Activated CD4-positive, alpha-beta T cell treated with anti-CD3 and anti-CD28 coated beads for 24 hours (primary cell): ENCODE measurements around the gene BRDT.
A peak's percentile ranks its signal among the peaks of the same experiment; 100 is the strongest.
"Not testable (repeated sequence)": the region's sequence is repeated elsewhere in the genome, so short reads cannot be mapped to it uniquely, and the experiment has no call there.

ENCODE experiments used
- DNase-seq, 2 donors: peaks; one replicate each; pipeline ENCODE4 v3.0.0-alpha.2; 2020; ENCODE audit warnings: low read depth in 2 of 2

The BRDT gene

DNA sequence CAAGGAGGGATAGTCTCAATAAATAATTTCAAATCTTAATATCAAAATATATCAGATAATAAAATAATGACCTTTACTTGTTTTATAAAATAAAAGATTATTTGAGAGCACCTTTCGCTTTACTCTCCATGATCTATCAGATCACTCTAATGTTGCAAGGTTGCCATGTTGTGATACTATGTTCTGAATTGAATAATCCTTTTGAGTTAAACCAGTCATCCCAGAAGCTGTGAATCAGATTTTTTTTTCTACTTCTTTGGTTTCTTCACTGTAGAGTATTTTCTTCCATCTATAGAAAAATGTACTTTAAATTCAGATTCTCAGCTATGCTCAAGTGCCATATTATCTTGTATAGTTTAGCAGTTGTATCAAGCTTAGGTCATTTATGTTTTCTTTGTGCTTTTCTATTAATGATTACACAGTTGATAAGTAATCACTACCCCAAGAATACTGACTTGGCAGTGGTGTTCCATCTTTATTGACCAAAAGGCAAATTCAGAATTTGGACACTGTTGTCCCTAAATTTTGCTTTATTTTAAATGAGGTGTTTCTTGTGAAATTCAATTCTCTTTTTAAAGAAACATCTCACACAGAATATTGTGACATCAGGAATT is 32.9 kb downstream of the BRDT start:
- no peak for DNase-seq

- no peak for DNase-seq
Observed at GRCh38 chr1:91993256-91993655, 44.1 kb downstream of the BRDT start.

GRCh38 chr1:91997607-91998195 is 48.5 kb downstream of the BRDT start:
- DNase-seq, result peak; percentile 10 to 31

DNA sequence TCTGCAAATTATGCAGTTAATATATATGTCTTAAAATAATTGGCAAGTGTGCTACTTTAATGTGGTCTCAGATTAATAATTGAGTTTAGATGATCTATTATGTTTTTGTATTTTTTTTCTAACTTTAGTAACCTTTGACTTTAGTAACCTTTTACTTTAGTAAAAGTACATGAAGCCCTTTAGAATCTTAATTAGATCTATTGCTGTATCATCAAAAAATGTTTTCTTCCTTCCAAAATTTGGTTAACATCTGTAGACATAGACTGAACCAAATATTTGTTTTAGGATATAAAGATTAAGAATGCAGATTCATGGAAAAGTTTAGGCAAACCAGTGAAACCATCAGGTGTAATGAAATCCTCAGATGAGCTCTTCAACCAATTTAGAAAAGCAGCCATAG is 54.9 kb downstream of the BRDT start:
- no peak for DNase-seq

- DNase-seq, result no peak
Observed at GRCh38 chr1:92013923-92014322, 64.7 kb downstream of the BRDT start.

DNA sequence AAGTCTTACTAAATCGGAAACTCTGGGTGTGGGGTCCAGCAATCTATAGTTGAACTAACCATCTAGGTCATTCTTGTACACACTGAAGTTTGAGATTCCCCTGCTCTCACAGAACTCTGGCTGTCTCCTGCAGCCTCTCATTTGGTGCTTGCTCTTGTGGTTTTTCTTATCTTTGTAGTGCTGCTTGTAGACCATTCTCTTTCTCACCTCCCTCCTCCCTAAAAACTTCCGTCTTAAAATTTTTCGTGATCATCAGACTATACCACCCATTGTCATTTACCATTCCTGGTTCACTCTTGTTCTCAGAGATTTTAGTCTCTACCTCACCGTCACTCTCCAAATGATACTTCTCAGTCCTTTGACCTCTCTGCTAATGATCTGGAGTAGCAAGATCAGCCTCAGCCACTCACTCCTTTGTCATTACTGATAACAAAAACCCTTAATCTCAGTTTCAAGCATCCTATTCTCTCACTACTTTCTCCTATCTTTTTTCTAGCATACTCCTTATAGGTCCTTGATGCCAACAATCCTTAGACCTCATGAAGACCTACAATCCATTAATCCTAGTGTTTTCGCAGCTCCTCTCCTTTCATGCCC is 67.6 kb downstream of the BRDT start:
- DNase-seq, result no peak

GRCh38 chr1:92017656-92018055 is 68.5 kb downstream of the BRDT start:
- no peak for DNase-seq

DNA sequence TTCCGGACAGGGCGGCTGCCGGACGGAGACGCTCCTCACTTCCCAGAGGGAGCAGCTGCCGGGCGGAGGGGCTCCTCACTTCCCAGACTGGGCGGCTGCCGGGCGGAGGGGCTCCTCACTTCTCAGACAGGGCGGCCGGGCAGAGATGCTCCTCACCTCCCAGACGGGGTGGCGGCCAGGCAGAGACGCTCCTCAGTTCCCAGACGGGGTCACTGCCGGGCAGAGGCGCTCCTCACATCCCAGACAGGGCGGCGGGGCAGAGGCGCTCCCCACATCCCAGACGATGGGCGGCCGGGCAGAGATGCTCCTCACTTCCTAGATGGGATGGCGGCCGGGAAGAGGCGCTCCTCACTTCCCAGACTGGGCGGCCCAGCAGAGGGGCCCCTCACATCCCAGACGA is 76.8 kb downstream of the BRDT start:
- not testable (repeated sequence) for DNase-seq

DNA sequence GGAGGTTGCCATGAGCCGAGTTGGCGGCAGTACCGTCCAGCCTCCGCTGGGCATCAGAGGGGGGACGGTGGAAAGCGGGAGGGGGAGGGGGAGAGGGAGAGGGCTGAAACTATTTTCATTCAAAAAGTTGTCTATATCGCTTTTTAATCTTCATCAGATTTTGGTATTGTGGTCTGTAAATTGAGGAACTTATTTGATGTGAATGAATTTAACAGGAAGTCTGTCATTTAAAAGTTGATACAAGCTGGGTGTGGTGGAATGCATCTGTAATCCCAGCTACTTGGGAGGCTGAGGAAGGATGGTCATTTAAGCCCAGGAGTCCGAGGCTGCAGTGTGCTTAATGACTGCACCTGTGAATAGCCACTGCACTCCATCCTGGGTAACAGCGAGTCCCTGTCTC is 77.6 kb downstream of the BRDT start:
- DNase-seq, result no peak

DNA sequence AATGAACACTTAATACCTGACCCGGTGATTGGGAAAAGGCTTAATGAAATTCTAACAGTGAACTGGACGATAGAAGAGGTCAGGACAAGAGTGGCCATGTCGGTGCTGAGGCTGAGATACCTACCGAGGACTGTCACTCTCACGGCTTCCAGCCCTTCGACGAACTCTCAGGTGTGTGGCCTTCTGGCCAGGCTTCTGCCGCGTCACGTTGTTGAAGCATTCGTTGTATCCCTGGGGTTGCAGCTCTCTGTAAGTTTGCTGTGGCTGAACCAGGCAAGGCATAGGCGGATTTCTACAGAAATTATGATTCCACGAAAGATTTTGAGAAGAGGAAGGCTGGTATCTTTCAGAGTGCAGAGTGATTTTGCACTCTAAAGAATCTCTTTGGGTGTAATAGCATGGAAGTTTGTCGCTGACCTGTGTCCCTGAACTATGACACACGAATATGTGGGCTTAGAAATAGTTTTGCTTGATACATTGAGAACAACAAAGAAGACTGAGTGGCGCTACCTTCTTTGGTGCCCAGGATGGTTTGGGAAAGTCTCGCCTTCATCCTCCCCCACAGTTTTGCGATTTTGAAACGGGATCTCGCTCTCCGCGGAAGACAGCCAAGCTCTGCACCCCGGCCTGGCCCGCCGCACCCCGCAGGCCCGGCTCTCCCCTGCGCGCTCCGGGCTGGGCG is 80.2 kb downstream of the BRDT start:
- DNase-seq, result no peak

DNA sequence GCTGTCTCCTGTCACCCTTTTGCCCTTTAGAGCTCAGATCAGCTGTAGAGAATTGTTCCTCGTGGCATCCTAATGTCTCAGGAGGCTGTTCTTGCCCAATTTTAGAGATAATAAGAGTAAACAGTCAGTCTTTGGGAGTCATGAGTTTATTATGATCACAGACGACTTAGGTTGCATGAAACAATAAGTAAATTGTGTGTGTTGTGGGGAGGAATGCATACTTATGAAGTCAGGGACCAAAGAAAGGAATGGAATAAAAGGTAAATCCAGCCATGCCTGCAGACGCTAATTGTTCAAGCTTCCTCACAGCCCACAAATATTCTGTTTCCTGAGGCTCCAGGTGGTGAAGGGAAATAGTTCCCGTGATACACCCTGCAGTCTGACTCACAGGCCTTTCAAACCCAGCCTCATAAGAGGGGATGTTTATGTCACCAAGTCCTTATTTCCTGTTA is 81.5 kb downstream of the BRDT start:
- no peak for DNase-seq

DNA sequence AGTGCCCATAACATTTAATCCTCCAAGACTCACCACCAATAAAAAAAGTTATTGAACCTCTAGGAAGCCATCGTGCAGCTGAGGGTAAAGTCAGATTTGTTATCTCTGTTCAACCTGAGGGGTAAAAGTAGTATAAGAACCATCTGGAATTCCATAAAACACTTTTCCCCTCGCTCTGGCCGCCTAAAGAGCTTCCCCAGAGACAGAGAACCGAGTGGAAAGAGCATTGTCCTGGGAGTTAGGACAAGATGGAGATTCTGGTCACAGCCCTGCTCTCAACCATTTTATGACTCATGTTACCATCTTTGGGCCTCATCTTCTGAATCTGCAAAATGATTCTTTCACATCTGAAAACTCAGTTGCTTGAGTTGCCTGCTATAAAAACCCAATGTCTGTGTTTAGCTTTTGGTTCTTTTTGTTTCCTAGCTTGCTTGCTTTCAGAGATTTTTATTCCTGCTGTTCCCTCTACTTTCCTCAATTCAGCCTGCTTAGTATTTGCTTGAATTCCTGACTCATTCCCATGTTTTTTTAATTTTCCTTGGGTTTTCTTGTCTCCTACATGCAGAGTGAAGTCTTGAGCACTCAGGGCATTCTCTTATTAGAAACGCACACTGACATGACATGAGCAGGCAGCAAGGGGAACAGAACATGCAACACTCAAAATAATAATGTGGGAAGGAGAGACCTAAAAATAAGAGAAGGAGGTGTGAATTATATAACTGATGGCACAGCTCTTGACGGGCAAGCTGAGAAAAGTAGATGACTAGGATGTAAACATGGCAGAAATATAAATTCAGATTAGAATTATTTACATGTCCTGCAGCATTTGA is 82.3 kb downstream of the BRDT start:
- no peak for DNase-seq

- no peak for DNase-seq
Observed at GRCh38 chr1:92037400-92037799, 88.2 kb downstream of the BRDT start.

DNA sequence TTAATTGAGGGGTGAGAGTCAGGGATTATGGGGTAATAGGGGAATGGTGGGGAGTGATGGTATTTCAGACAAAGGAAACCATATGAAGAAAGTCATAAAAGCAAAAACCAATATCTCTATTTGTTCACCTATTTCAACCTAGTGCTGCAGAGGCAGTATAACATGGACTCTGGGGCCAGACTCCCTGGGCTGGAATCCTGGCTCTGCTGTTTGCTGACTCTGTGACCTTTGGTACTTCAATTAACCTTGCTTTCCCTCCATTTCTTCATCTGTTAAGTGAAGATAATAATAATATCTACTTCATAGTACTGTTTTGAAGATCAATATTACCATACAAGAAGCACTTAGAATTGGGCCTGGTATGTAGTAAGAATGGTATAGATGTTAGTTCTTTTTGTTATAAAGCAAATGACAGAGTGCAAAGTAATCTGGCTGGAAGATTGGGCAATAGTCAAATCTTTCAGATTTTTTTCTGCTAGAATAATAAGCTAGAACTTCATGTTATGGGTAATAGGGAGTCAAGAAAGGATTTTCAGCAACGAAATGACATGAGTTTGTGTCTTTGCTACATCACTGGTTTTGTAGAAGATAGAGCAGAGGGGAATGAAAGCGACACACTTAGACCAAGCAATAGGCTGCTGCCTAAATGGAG is 89.6 kb downstream of the BRDT start:
- DNase-seq, result no peak

GRCh38 chr1:92040971-92041370 is 91.8 kb downstream of the BRDT start:
- no peak for DNase-seq

GRCh38 chr1:92043621-92044020 is 94.4 kb downstream of the BRDT start:
- DNase-seq, result no peak

GRCh38 chr1:92045766-92046495 is 96.7 kb downstream of the BRDT start:
- DNase-seq, result no peak

DNA sequence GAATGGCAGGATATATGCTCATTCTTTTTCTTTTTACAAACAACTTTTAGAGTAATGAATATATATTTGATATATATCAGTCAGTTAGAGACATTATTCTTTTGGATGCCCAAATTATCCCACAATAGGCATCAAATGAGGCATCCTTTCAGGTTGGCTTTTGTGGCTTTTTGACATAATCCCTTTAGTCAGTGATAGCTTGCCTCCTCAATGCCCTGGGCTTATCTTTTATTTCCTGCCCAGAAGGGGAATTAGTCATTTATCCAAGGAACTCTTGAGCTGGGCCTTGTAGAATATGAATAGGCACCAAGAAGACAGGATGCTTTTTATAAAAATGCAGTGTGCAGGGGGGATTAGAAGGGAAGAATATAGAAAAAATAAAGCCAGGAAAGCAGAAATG is 102.7 kb downstream of the BRDT start:
- no peak for DNase-seq
